IMR-90 (cell line): Measurements from ENCODE around the gene RNF32. TPM values are rescaled to one million over a fixed set of nuclear protein-coding genes. Genes with fewer than 3 reads are reported as not detected.

Experiments used
- ATAC-seq: fragments of 200-7000 bp; cut with Tn5 transposase; 2 replicates; pipeline ENCODE4 v1.9.1; 2020; ENCODE audit warnings: low read depth, mild to moderate bottlenecking, moderate library complexity
- BruUV-seq: library from RNA; stranded (reverse); fragments of 400-500 nt; replicated peaks from 2 replicates; lab custom pipeline; 2021; lab: Mats Ljungman, UMichigan
- CTCF ChIA-PET: fragments of 300-600 bp; formaldehyde crosslinking; extraction: SDS; loops from one replicate; lab custom pipeline; 2021; ENCODE audit warnings: antibody characterized with exemption; lab: Yijun Ruan, JAX
- POLR2A ChIA-PET: fragments of 300-600 bp; sonication (Branson Sonifier 250); formaldehyde crosslinking; loops from one replicate; lab custom pipeline; 2022; ENCODE audit warnings: antibody characterized with exemption; ENCODE audit not compliant: unreplicated experiment; lab: Charles Lee
- DNase-seq: peaks from one replicate; pipeline ENCODE4 v3.0.0; 2013
- H2AFZ ChIP-seq: replicated peaks from 2 replicates; pipeline ENCODE3; 2013; ENCODE audit warnings: low read length, mild to moderate bottlenecking; ENCODE audit not compliant: poor library complexity
- H2AK5ac ChIP-seq: 2 replicates; pipeline ENCODE4 v1.6.1; 2013; ENCODE audit warnings: low read depth, low read length, inconsistent platforms
- H2AK9ac ChIP-seq: replicated peaks from 2 replicates; pipeline ENCODE3; 2013; ENCODE audit warnings: mild to moderate bottlenecking, low read depth, low read length, moderate library complexity; ENCODE audit not compliant: poor library complexity
- H2BK120ac ChIP-seq: 2 replicates; pipeline ENCODE4 v1.6.1; 2013; ENCODE audit warnings: low read depth, low read length, inconsistent platforms
- H2BK15ac ChIP-seq: 3 replicates; pipeline ENCODE4 v1.6.1; 2013; ENCODE audit warnings: low read depth, low read length, inconsistent platforms
- H2BK20ac ChIP-seq: 2 replicates; pipeline ENCODE4 v1.6.1; 2013; ENCODE audit warnings: low read depth, mild to moderate bottlenecking, inconsistent platforms, low read length, moderate library complexity
- H2BK5ac ChIP-seq: 2 replicates; pipeline ENCODE4 v1.6.1; 2013; ENCODE audit warnings: mild to moderate bottlenecking, low read depth, low read length, inconsistent platforms; ENCODE audit not compliant: poor library complexity, severe bottlenecking
- H3K14ac ChIP-seq: replicated peaks from 2 replicates; pipeline ENCODE4 v1.6.1; 2013; ENCODE audit warnings: low read depth, low read length, inconsistent platforms
- H3K18ac ChIP-seq: 2 replicates; pipeline ENCODE4 v1.6.1; 2013; ENCODE audit warnings: low read depth, low read length, control low read depth
- H3K23ac ChIP-seq: 2 replicates; pipeline ENCODE4 v1.6.1; 2013; ENCODE audit warnings: low read depth, low read length, inconsistent platforms
- H3K27ac ChIP-seq: 2 replicates; pipeline ENCODE4 v1.5.1; 2013; ENCODE audit warnings: mild to moderate bottlenecking, control low read depth, low read length; ENCODE audit not compliant: insufficient read depth
- H3K27me3 ChIP-seq: 2 replicates; pipeline ENCODE4 v1.6.1; 2013; ENCODE audit warnings: low read length; ENCODE audit not compliant: control insufficient read depth, insufficient read depth
- H3K36me3 ChIP-seq: 2 replicates; pipeline ENCODE4 v1.6.1; 2013; ENCODE audit warnings: low read length, mixed read lengths; ENCODE audit not compliant: control insufficient read depth, insufficient read depth
- H3K4ac ChIP-seq: 2 replicates; pipeline ENCODE4 v1.6.1; 2013; ENCODE audit warnings: low read depth, low read length, inconsistent platforms
- H3K4me1 ChIP-seq: 2 replicates; pipeline ENCODE4 v1.6.1; 2013; ENCODE audit warnings: low read length, mixed read lengths; ENCODE audit not compliant: control insufficient read depth, insufficient read depth
- H3K4me2 ChIP-seq: 2 replicates; pipeline ENCODE4 v1.6.1; 2013; ENCODE audit warnings: low read depth, mild to moderate bottlenecking, control low read depth, low read length, moderate library complexity
- H3K4me3 ChIP-seq: 2 replicates; pipeline ENCODE4 v1.5.1; 2013; ENCODE audit warnings: low read depth, mild to moderate bottlenecking, control low read depth, low read length, moderate library complexity; ENCODE audit not compliant: insufficient read depth
- H3K56ac ChIP-seq: 2 replicates; pipeline ENCODE4 v1.6.1; 2013; ENCODE audit warnings: low read length, inconsistent platforms; ENCODE audit not compliant: insufficient read depth; ENCODE audit errors: extremely low read depth
- H3K79me1 ChIP-seq, 2 experiments: 2 replicates each; pipeline ENCODE4 v1.6.1; 2013; ENCODE audit warnings: low read length in 2 of 2, inconsistent platforms in 1 of 2, low read depth in 1 of 2
- H3K9ac ChIP-seq: 2 replicates; pipeline ENCODE4 v1.6.1; 2013; ENCODE audit warnings: low read depth, low read length, control low read depth
- H3K9me1 ChIP-seq: 2 replicates; pipeline ENCODE4 v1.6.1; 2013; ENCODE audit warnings: low read length, inconsistent platforms; ENCODE audit not compliant: insufficient read depth
- H3K9me3 ChIP-seq: 2 replicates; pipeline ENCODE4 v1.6.1; 2013; ENCODE audit warnings: low read length; ENCODE audit not compliant: control insufficient read depth, insufficient read depth
- H4K20me1 ChIP-seq: 2 replicates; pipeline ENCODE4 v1.6.1; 2013; ENCODE audit warnings: low read length, inconsistent platforms; ENCODE audit not compliant: insufficient read depth
- H4K5ac ChIP-seq: 2 replicates; pipeline ENCODE4 v1.6.1; 2013; ENCODE audit warnings: mild to moderate bottlenecking, low read depth, low read length, control low read depth
- H4K8ac ChIP-seq, 2 experiments: 2 replicates each; pipeline ENCODE4 v1.6.1; 2013; ENCODE audit warnings: low read depth in 2 of 2, low read length in 2 of 2, control low read depth in 1 of 2, inconsistent platforms in 1 of 2
- H4K91ac ChIP-seq: 2 replicates; pipeline ENCODE4 v1.6.1; 2013; ENCODE audit warnings: low read depth, low read length, inconsistent platforms; ENCODE audit not compliant: insufficient read depth
- MAFK ChIP-seq: IDR thresholded peaks from 2 replicates; pipeline ENCODE4 v1.6.1; 2012; ENCODE audit warnings: low read depth, low read length, improper control_type of control experiment
- RAD21 ChIP-seq: IDR thresholded peaks from 2 replicates; pipeline ENCODE4 v1.6.1; 2012; ENCODE audit warnings: low read length, improper control_type of control experiment
- RCOR1 ChIP-seq: IDR thresholded peaks from 2 replicates; pipeline ENCODE4 v1.6.1; 2012; ENCODE audit warnings: mild to moderate bottlenecking, low read length, improper control_type of control experiment; ENCODE audit not compliant: insufficient replicate concordance
- WGBS, 2 experiments: methylation state at CpG; one replicate each; pipeline versions ENCODE4 v1.1.5 to v1.1.7; 2013; ENCODE audit warnings: missing lambda C conversion rate in 2 of 2; ENCODE audit not compliant: insufficient read length in 1 of 2; ENCODE audit errors: extremely low coverage in 2 of 2; 5-methylcytosine and 5-hydroxymethylcytosine counted together
- dilution Hi-C: fragments of 300-500 bp; cut with HindIII; formaldehyde crosslinking; loops from one replicate; pipeline ENCODE4 v1.14.3; 2018; ENCODE audit warnings: low sequenced_read_pairs; ENCODE audit not compliant: unreplicated experiment
- in situ Hi-C: fragments of 300-500 bp; cut with MboI; formaldehyde crosslinking; loops from 3 replicates; pipeline ENCODE4 v1.14.3; 2019; ENCODE audit warnings: low sequenced_read_pairs, inconsistent platforms, mixed read lengths
- intact Hi-C: fragments of 100-400 bp; cut with micrococcal nuclease; formaldehyde crosslinking; loops from 2 replicates; pipeline ENCODE4 v1.10.0; 2022
- polyA plus RNA-seq, 3 experiments: library from polyadenylated mRNA; depleted of rRNA; stranded (reverse); fragments of >200 nt; gene quantifications; 2 replicates each; pipeline ENCODE4 v1.2.3, GENCODE V29; 2012; ENCODE audit warnings: low replicate concordance in 1 of 3
- total RNA-seq: library from RNA; depleted of rRNA; stranded (reverse); fragments of >200 nt; gene quantifications from 2 replicates; pipeline ENCODE4 v1.2.3, GENCODE V29; 2012
- TF ChIP-seq, protein P1 (sequence below): fragments of 150-350 bp; IDR thresholded peaks from 2 replicates; pipeline ENCODE4 v1.6.1; 2017; ENCODE audit warnings: mild to moderate bottlenecking, antibody characterized with exemption, low read length, low read depth

The RNF32 gene
- total and polyA plus RNA-seq, 2 of the 4 experiments (the other 2 are of a cell fraction) = 0.36 to 0.63 TPM

DNA sequence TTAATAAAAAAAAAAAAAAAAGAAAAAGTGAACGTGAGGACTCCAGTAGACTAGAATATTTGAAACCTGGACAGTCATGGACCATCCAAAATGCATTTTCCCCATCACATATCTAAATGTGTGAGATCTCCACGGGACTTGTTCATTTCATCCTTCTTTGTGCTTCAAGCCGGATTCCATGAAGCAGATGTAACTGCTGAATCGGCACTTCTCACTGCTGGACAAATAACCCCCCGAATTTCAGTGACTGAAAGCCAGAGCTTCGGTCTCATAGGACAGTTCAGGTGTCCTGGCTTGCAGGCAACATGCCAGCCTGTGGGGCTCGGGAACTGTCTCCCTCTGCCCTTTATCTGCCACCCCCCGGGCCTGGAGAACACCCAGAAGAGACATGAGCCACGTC, 33.3 kb downstream of the RNF32 start:
- Histone ChIP-seq H2BK5ac (no peak overlapping the region), H2BK15ac (no peak overlapping the region)
- CTCF ChIA-PET = no interaction called here

More for the DNA sequence above, 33.3 kb downstream of the RNF32 start:
- no peaks in the 10 kb centered on the region for H3K27me3 ChIP-seq
- DNase-seq = no peak
- H2AK9ac ChIP-seq = no peak overlapping the region
- in situ Hi-C loops = no loop called here
- H2AK5ac ChIP-seq = no peak overlapping the region
- no peak overlapping the region for H4K8ac ChIP-seq
- dilution Hi-C loops = no loop called here
- H3K9me1 ChIP-seq = peaks cover 3% of the 10 kb centered on the region; the same call in 1 of the 2 replicates
- H3K56ac ChIP-seq = no peak overlapping the region
- POLR2A ChIA-PET = no interaction called here
- H3K27ac ChIP-seq = no peak overlapping the region
- intact Hi-C loops = no loop called here
- H2BK120ac ChIP-seq = no peak overlapping the region
- H4K20me1 ChIP-seq = no peaks in the 10 kb centered on the region
- H3K4me3 ChIP-seq = no peak overlapping the region
- 66% methylated on average over 2 of the region's 9 CpGs; no CpG with 5 or more reads in 1 of the 2 experiments for WGBS, 2 experiments
- peaks cover 9% of the 10 kb centered on the region; the same call in 1 of the 2 replicates for H3K36me3 ChIP-seq
- H4K5ac ChIP-seq = no peak overlapping the region
- no peak overlapping the region for H3K4me2 ChIP-seq
- H3K9ac ChIP-seq = no peak overlapping the region
- no peak overlapping the region for H3K23ac ChIP-seq
- ATAC-seq = no peak
- no peaks in the 10 kb centered on the region for H3K79me1 ChIP-seq
- H4K91ac ChIP-seq = no peak overlapping the region
- no peak overlapping the region for H3K4ac ChIP-seq
- peak; percentile 98 for TF ChIP-seq MAFK
- TF ChIP-seq RCOR1 = no peak
- TF ChIP-seq RAD21 = no peak
- TF ChIP-seq, protein P1, sequence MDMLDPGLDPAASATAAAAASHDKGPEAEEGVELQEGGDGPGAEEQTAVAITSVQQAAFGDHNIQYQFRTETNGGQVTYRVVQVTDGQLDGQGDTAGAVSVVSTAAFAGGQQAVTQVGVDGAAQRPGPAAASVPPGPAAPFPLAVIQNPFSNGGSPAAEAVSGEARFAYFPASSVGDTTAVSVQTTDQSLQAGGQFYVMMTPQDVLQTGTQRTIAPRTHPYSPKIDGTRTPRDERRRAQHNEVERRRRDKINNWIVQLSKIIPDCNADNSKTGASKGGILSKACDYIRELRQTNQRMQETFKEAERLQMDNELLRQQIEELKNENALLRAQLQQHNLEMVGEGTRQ = no peak
- no peaks in the 10 kb centered on the region for H3K4me1 ChIP-seq
- no peak overlapping the region for H2BK20ac ChIP-seq
- H3K9me3 ChIP-seq = no peaks in the 10 kb centered on the region
- no peak overlapping the region for H3K14ac ChIP-seq
- H2AFZ ChIP-seq = no peak overlapping the region
- BruUV-seq = no TSS peak
- H3K18ac ChIP-seq = no peak overlapping the region
